HT1080 (cell line): ENCODE results near the gene DNAJB6. TPM values are rescaled to one million over a fixed set of nuclear protein-coding genes. Genes with fewer than 3 reads are reported as not detected.

Source experiments
- DNase-seq: peaks from one replicate; pipeline ENCODE4 v3.0.0-alpha.2; 2015; ENCODE audit warnings: low read depth
- total RNA-seq: library from RNA; depleted of rRNA; stranded (reverse); fragments of >200 nt; shearing (Covaris generic); gene quantifications from 2 replicates; pipeline ENCODE4 v1.2.3, GENCODE V29; 2014

Gene DNAJB6
- total RNA-seq, 1 experiment from 2014 or later, result 196 TPM

- DNase-seq, result peak; percentile 60
Measured at GRCh38 chr7:157394246-157395191, 57.7 kb downstream of the DNAJB6 start.

DNA sequence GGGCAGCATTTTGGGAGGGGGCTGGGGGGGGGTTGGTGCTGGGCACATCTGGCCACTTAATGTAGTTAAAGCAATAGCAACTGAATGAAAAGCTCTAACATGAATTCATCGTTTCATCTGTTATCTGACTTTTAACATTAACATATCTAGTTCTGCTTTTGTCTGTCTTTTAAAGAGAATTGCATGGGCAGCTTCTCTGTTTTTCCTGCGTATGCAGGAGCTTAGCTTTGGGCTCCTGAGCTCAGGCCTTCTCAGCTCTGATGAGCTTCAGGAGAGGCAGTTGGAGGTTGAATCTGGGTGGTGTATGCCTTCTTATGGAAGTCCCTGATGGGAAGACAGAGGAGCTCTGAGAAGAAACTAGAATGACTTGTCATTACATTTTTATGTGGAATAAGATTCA lies 58.4 kb downstream of the DNAJB6 start:
- DNase-seq, result no peak

GRCh38 chr7:157396316-157397035 lies 59.7 kb downstream of the DNAJB6 start:
- no peak for DNase-seq

DNA sequence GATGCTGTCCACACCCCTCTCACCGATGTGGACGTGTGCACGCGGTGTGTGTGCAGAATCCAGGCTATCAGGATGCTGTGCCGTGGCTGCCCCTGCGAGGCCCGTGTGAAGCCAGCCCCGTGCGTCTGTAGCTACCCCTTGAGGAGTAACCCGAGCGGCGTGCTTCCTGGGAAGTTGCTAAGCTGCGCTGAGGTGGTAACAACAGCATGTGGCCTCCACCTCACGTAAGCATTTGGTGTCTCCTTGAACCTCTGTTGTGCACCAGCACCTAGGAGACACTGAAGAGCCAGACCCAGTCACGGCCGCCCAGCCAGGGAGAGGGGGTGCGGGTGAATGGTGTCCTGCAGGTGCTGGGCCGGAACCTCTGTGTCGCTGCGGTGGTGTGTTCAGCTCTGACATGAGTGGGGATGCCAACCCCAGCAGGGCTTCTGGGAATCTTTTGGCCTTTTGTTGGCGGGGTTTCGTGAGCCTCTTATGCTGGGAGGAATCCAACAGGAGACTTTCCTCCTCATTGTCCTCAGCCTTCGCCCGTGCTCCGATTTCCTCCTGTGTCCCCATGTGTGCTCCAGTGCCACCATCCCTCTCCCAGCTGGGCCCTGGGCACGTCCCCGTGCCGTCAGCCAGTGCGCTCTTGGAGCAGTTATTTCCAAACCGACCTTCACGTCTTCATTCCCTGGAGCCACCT lies 60.4 kb downstream of the DNAJB6 start:
- no peak for DNase-seq

GRCh38 chr7:157397731-157398691 lies 61.2 kb downstream of the DNAJB6 start:
- peak; percentile 20 for DNase-seq

- no peak for DNase-seq
Measured at GRCh38 chr7:157399086-157399687, 62.4 kb downstream of the DNAJB6 start.

DNA sequence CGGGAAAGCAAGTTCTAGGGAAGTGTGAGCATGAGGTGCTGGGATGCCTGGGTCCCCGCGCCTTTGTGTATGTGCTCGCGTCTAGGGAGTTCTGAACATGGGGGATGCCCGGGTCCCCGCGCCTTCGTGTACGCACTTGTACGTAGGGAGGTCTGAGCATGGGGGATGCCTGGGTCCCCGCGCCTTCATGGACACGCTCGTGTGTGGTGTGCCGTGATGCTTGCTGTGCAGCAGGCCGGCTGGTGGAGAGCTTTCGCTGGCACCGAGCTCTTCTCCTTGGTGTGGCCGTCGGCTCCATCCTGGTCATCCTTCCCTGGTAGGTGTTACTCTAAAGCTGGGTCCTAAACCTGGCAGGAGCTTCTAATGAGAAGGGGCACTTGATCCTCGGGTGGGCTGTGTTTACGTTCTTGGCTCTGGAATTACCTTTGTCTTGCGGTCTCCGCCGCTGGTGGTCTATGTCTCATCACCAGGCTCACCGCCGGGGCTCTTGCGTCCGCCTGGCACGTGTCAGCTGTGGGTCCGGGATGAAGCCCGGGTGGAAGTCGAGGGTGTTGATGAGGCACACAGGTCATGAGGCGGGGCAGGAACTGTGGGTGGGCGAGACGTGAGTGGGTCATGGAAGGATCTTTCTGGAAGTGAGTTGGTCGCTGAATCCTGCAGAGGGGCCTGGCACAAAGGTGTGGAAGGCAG lies 63.5 kb downstream of the DNAJB6 start:
- DNase-seq, result no peak

- no peak for DNase-seq
Measured at GRCh38 chr7:157401567-157402387, 65.0 kb downstream of the DNAJB6 start.

DNA sequence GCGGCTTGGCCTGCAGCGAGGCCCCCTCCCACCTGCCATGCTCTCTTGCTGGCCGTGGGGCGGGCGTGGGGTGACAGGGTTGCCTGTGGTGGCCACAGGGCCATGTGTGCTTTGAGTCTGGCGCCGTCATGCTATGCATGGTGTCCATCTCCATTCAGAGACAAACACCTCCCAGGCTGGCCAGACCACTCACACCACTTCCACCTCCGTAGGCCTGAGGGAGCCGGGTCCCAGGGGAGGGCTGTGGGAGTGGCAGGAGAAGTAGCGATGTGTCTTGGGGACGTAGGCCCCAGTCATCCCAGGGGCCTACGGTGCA lies 65.5 kb downstream of the DNAJB6 start:
- no peak for DNase-seq

DNA sequence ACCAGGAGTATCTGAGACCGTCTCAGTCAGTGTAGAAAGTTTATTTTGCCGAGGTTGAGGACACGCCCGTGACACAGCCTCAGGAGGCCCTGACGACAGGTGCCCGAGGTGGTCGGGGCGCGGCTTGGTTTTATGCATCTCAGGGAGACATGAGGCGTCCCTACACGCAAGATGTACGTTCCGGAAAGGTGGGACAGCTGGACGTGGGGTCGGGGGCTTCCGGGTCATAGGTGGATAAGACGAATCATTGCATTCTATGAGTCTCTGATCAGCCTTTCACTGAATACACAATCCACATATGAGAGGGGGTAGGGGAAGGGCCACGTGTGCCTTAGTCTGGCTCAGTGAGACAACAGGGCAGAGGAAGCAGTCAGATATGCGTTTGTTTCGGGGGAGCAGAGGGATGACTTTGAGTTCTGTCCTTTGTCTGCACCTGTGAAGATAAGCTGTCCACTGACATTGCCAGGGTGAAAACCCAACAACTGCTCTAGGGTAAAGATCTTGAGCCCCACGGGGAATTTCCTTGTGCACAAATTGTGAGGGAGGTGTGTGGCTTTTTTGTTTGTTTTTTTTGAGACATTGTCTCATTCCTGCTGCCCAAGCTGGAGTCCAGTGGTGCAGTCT lies 66.2 kb downstream of the DNAJB6 start:
- DNase-seq, result no peak

DNA sequence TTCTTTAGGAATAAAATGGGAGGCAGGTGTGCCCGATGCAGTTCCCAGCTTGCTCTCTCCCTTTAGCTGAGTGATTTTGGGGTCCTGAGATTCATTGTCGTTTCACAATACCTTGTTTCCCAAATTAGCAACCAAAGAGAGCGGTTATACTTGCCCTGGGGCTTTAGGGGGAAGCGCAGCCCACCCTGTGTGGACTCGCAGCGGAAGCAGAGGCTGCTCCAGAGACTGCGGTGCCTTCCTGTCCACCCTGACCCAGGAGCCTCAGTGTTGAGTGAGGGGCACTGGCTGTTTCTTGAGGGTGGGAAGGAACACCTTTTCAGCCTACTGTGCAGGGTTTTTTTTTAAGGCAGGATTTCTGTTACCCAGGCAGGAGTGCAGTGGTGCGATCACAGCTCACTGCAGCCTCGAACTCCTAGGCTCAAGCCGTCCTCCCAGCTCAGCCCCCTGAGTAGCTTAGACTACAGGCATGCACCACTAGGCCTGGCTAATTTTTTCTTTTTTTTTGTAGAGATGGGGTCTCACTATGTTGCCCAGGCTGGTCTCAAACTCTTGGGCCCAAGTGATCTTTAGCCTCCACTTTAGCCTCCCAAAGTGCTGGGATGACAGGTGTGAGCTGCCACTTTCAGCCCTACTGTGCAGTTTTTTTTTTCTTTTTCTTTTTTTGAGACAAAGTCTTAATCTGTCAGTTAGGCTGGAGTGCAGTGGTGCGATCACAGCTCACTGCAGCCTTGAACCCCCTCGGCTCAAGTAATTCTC lies 67.0 kb downstream of the DNAJB6 start:
- DNase-seq, result no peak

DNA sequence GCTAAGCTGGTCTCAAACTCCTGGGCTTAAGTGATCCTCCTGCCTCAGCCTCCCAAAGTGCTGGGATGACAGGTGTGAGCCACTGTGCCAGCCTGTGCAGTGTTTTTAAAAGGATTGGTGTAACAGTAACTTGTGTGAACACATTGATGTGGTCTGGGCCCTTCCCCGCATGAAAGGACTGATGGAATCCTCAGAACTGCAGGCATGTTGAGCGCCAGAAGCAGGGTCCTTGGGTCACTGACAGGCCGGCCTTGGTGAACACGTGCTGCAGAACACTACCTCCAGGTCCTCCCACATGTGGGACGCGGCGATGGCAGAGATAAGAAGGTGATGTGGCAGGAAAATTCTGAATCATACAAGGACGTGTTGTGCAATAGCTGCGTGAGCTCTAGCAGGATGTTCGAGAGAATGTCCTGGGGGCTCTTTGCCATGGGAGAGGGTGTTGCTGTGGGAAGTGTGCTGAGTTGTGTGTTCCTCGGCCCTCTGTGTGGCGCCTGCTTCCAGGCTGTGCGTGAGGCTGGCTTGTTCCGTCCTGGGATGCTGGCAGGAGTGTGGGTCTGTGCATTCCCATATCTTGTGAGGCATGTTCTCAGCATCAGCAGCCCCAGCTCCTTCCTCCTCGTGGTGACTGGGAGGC lies 68.2 kb downstream of the DNAJB6 start:
- peak; percentile 92 for DNase-seq

GRCh38 chr7:157405501-157405900 lies 68.7 kb downstream of the DNAJB6 start:
- no peak for DNase-seq

GRCh38 chr7:157405914-157406810 lies 69.4 kb downstream of the DNAJB6 start:
- no peak for DNase-seq

DNA sequence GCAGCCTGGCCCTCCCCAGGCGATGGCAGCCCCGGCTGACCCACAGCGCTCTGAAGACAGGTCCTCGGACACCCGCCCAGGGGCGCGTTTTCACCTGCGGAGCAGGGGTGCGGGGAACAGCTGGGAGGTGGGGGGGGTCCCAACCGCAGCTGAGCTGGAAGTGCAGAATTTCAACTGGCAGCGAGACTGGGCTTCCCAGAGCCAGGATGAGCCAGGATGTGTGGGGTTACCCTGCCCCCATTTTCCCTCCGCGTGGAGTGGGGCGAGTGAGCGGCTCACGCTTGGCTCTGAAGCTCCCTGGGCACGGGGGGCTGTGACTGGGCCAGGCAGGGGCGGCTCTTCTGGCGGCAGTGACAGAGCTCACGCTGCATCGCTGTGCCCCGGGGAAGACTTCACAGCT lies 70.2 kb downstream of the DNAJB6 start:
- no peak for DNase-seq
